Lung (tissue), 12 donors: ENCODE measurements around the gene HOXC11. TPM values are rescaled to one million over a fixed set of nuclear protein-coding genes. Genes with fewer than 3 reads are reported as not detected.

Experiments
- ATAC-seq: fragments of 200-7000 bp; cut with Tn5 transposase; one replicate; pipeline ENCODE4 v1.9.1; 2020; ENCODE audit warnings: moderate number of reproducible peaks; ENCODE audit not compliant: insufficient read depth, low FRiP score
- DNase-seq, 3 donors: peaks; one replicate each; pipeline ENCODE4 v3.0.0-alpha.2; 2013 to 2017
- H3K27ac ChIP-seq, 2 donors: one replicate each; pipeline ENCODE4 v1.5.1; 2013; ENCODE audit warnings: mild to moderate bottlenecking in 2 of 2, moderate library complexity in 2 of 2, control low read depth in 1 of 2, inconsistent platforms in 1 of 2, low read depth in 1 of 2, low read length in 1 of 2
- H3K27me3 ChIP-seq, 3 donors: one replicate each; pipeline ENCODE4 v1.5.1; 2013; ENCODE audit warnings: low read length in 2 of 3; ENCODE audit not compliant: control insufficient read depth in 3 of 3, insufficient read depth in 3 of 3
- H3K36me3 ChIP-seq, 4 donors: one replicate each; pipeline ENCODE4 v1.5.1; 2013; ENCODE audit warnings: low read length in 4 of 4, mild to moderate bottlenecking in 1 of 4, moderate library complexity in 1 of 4; ENCODE audit not compliant: control insufficient read depth in 4 of 4, insufficient read depth in 4 of 4
- H3K4me1 ChIP-seq, 5 donors: one replicate each; pipeline ENCODE4 v1.5.1; 2013; ENCODE audit warnings: low read length in 5 of 5, mild to moderate bottlenecking in 2 of 5, moderate library complexity in 1 of 5; ENCODE audit not compliant: control insufficient read depth in 5 of 5, insufficient read depth in 5 of 5
- H3K4me3 ChIP-seq: one replicate; pipeline ENCODE4 v1.5.1; 2013; ENCODE audit warnings: mild to moderate bottlenecking, control low read depth, moderate library complexity
- H3K9ac ChIP-seq, 2 donors: one replicate each; pipeline ENCODE4 v1.5.1; 2013; ENCODE audit warnings: low read length in 2 of 2, control low read depth in 1 of 2; ENCODE audit not compliant: insufficient read depth in 1 of 2
- H3K9me3 ChIP-seq, 4 donors: one replicate each; pipeline ENCODE4 v1.5.1; 2013; ENCODE audit warnings: low read length in 3 of 4, mild to moderate bottlenecking in 1 of 4, moderate library complexity in 1 of 4; ENCODE audit not compliant: control insufficient read depth in 4 of 4, insufficient read depth in 3 of 4
- CTCF ChIP-seq: IDR thresholded peaks from 2 replicates; pipeline ENCODE4 v1.5.1; 2012; ENCODE audit warnings: mild to moderate bottlenecking; ENCODE audit errors: control extremely low read depth, extremely low read depth
- WGBS, 2 donors: extraction: QIAGEN DNeasy Blood & Tissue Kit; methylation state at CpG; one replicate each; pipeline ENCODE4 v1.1.7; 2013; 5-methylcytosine and 5-hydroxymethylcytosine counted together
- polyA plus RNA-seq, 2 donors: library from polyadenylated mRNA; stranded (reverse); fragments of 200-250 nt; gene quantifications; one replicate each; pipeline ENCODE4 v1.2.1, GENCODE V29; 2013
- total RNA-seq, 2 donors: library from RNA; depleted of rRNA in 1 of 2; stranded (reverse); fragments of >200 nt in 1 of 2; gene quantifications; one replicate each; pipeline ENCODE4 v1.2.1, GENCODE V29; 2014 to 2021
- donor health status: control.
- donor health status: control.
- donor health status: Bipolar disorder and iron deficiency.
- donor health status: healthy.
- donor health status: DM: yes; HTN: yes; CAD: no.

The HOXC11 gene
- total and polyA plus RNA-seq, 4 donors: not detected

GRCh38 chr12:53961025-53961761 lies 11.7 kb upstream of the HOXC11 start:
- Histone ChIP-seq H3K4me1 (peaks cover 0 to 12% (median 0%) of the 10 kb centered on the region in 5 donors), H3K27me3 (peaks cover 28 to 99% (median 95%) of the 10 kb centered on the region in 3 donors), H3K4me3 (no peak overlapping the region), H3K9me3 (peaks cover 0 to 12% (median 0%) of the 10 kb centered on the region in 4 donors), H3K27ac (no peak overlapping the region), H3K36me3 (no peaks in the 10 kb centered on the region), H3K9ac (no peak overlapping the region)
- ATAC-seq: no peak
- TF ChIP-seq CTCF: no peak
- no peak for DNase-seq
- 2% methylated on average over 71 to 72 of the region's 72 CpGs for WGBS, 2 donors

GRCh38 chr12:53963005-53963404 lies 9.9 kb upstream of the HOXC11 start:
- Histone ChIP-seq H3K27me3 (peaks cover 25 to 99% (median 95%) of the 10 kb centered on the region in 3 donors), H3K4me1 (peaks cover 0 to 10% (median 5%) of the 10 kb centered on the region in 5 donors), H3K27ac (no peak overlapping the region), H3K9ac (no peak overlapping the region), H3K9me3 (peaks cover 0 to 10% (median 0%) of the 10 kb centered on the region in 4 donors), H3K36me3 (no peaks in the 10 kb centered on the region), H3K4me3 (no peak overlapping the region)
- no peak for ATAC-seq
- no peak for TF ChIP-seq CTCF
- DNase-seq: no peak
- WGBS, 2 donors: 12 to 20% methylated on average over 7 of the region's 7 CpGs

- no peaks in the 10 kb centered on the region for H3K36me3 ChIP-seq
- no peak overlapping the region for H3K4me3 ChIP-seq
- H3K9ac ChIP-seq: no peak overlapping the region
- DNase-seq (no peak), ATAC-seq (no peak)
- peaks cover 0 to 10% (median 0%) of the 10 kb centered on the region in 4 donors for H3K9me3 ChIP-seq
- WGBS, 2 donors: 7 to 10% methylated on average over 37 to 38 of the region's 38 CpGs
- TF ChIP-seq CTCF: no peak
- H3K27me3 ChIP-seq: peaks cover 24 to 99% (median 95%) of the 10 kb centered on the region in 3 donors
- no peak overlapping the region for H3K27ac ChIP-seq
- peaks cover 0 to 10% (median 5%) of the 10 kb centered on the region in 5 donors for H3K4me1 ChIP-seq
These were observed 9.3 kb upstream of the HOXC11 start for GRCh38 chr12:53963434-53964314.
